Stimulated activated CD8-positive, alpha-beta memory T cell treated with anti-CD3 and anti-CD28 coated beads, Interleukin-12 subunit alpha, Interleukin-12 subunit beta, amount 100 ng/mL, for 24 hours (primary cell): ENCODE results near the gene BHLHE23.

Experiments used
- DNase-seq: peaks from one replicate; pipeline ENCODE4 v3.0.0-alpha.2; 2020; ENCODE audit errors: extremely low read depth

The BHLHE23 gene

DNA sequence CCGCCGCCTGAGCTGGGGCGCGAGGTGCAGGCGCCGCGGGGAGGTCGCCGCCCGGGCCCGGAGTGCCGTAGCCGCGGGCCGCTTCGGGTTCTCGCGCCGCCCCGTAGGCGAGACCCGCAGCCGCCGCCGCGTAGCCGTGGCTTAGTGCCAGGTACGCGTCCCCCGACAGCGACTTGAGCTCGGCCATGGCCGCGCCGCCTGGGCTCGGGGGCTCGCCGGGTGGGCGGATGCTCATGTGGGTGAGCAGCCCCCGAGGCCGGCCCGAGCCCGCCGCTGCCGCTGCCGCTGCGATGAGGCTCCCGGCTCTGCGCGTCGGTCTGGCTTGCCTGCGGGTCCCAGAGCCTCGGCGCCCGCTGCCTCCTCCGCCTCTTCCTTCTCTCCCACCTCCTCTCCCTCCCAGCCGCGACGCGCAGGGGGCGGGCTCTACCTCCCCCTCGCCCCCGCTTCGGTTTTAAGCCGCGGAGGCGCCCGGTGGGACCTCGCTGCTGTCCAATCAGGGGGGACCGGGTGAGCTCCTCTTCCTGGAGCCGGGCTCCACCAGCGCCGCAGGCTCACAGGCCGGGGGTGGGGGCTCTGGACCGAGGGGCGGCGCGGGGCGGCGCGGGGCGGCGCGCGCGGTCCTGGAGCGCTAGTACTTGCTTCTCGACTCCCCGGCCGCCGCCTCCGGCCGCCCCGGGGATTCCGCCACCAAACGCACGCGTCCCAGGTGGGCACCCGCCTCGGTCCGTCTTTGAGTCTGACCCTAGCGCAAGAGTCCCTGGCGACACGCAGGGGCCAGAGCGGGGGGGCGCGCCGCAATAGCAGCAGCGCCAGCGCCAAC, at the start of gene BHLHE23:
BHLHE23 (minus strand) TSS at position 425 of the 820 bp plus-strand sequence; CDS start at position 235, 190 bp downstream.
- DNase-seq = no peak

DNA sequence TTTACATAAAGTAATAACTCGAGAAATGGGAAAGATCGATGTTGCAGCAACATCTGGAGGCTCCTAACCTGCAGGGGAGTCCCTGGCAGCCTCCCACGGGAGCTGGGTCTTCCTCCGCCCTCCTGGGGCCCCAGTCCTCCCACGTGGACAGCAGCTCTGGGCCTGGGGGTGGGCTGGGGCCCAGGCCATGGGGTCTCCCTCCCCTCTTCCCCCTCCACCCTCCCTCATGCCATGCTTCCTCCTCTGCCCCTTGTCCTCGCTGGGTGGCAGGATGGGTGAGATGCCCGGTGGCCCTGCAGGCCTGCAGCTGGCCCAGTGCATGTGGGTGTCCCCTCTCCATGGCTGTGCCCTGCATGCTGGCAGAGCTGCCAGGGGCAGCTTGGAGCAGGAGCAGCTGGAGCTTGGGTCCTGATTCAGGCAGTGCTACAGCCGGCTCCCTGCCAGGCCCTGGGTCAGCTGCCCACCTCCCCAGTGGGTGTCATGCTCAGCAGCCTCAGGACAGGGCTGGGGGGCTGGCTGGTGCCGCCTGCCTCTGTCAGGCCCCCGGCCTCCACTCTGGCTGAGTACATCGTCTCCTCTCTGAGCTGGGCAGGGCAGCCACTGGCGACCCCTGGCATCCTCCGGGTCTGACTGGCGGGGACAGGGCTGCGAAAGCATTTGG, 48.9 kb upstream of the BHLHE23 start:
- DNase-seq = no peak

DNA sequence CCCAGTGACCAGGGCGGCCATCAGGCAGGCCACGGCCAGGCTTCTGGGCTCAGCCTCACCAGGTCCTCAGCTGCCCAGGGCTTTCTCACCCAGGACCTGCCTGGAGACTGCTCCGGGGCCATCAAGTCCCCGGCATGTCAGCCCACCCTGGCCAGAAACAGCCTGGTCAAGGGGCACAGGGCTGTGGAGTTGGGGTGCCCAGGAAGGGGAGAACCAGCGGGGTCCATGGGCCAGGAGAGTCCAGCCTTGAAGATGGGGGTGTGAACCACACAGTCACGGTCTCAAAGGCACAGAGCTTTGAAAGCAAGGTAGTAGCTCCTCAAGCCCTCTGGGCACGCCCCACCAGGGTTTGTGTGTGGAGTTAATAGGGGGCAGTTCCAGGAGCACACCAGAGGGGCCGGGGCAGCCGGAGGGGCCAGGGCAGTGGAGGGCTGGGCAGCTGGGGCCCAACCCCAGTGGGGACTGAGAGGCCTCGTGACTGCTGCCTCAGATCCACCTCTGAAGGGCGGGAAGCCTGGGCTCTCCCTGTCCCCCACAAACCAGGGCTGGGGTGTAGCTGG, 48.0 kb upstream of the BHLHE23 start:
- DNase-seq = no peak

DNA sequence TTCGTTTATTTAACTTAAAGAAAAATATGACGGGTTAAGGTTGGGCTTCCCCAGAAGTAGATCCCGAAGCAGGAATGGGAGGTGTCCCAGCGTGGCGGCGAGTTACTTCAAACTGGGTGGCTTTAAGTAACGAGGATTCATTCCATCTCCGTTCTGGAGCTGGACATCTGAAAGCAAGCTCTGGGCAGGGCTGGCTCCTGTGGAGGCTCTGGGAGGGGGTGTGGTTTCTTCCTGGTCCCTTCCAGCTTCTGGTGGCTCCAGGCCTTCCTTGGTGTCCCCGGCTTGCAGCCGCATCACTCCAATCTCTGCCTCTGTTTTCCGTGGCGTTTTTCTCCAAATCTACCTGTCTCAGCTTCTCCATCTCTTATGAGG, 47.3 kb upstream of the BHLHE23 start:
- DNase-seq = no peak

- DNase-seq = no peak
Measured at GRCh38 chr20:63053432-63054102, 46.8 kb upstream of the BHLHE23 start.

DNA sequence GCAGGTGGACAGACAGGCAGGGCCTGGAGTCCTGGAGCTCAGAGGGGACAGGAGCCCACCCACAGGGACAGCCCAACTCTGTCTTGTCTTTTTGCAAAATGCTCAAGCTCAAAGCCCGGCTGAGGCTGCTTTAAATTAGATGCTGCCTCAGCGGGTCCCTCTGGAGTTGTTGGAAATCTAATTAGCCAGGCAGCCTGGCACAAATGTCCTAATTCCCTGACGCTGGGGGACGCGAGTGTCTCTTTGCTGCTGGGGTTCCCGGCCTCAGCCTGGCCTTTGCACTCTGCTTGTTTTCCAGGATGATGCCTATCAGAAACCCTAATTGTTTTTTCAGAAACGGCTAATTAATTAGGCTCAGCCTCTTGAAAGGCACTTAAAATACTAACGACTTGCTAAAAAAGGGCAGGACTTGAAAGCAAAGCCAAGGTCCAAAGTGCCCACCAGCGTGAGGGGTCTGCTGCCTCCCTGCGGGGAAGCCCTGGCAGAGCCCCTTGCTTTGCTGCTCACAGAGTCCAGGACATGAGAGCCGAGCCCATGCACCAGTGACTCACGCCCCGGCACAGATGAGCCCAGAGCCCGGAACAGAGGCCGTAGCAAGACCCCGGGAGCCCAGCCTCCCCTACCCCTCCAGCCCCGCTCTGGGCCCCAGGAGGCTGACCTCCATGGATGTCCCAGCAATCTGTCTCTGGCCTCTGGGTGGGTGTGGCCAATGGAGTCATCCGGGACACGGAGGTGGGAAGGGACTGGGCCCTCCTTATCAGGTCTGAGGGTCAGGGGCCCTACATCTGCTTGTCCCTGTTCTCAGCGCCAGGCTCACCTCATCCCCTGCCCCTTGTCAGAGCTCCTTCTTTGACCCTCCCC, 46.0 kb upstream of the BHLHE23 start:
- no peak for DNase-seq

DNA sequence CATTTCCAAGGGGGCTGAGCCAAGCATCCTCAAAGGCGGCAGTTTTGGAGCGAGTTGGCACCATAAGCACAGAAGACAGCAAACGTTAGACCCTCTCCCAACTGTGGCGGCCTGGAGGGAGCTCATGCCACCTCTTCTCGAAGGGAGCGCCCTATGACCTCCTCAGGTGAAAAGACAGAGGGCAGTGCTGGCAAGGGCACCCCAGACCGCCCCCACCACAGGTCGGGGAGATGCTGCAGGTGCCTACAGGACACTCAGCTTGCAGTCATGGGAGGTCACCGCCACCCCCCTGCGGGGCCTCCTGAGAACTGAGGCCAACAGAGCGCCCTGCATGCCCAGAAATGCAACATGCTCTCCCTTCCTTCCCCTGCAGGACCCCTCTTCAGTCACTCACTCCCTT, 45.1 kb upstream of the BHLHE23 start:
- DNase-seq = no peak

DNA sequence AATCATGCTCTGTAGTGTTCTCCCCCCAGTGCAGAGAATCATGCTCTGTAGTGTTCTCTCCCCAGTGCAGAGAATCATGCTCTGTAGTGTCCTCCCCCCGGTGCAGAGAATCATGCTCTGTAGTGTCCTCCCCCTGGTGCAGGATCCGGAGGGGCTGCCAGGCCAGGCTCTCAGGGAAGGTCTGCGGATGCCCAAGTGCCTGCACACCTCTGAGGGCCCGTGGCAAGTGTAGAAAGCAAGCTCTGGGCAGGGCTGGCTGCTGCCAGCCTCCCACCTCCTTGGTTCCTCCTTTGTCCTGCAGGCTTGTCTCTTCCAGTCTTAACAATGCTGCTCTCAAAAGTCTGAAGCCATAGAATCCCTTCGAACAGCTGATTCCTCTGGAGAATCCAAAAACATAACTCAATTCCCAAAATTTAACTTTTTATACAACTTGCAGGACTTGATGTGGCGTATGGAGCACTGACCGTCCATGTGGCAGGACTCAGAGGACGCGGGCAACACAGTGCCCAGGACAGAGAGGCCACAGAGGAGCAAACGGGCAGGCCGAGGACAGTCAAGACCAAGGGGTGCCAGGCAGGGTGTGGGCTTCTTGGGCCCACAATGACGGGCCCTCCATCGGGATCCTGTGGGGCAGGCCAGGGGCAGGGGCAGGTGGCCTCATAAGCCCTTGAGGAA, 44.6 kb upstream of the BHLHE23 start:
- DNase-seq = no peak

DNA sequence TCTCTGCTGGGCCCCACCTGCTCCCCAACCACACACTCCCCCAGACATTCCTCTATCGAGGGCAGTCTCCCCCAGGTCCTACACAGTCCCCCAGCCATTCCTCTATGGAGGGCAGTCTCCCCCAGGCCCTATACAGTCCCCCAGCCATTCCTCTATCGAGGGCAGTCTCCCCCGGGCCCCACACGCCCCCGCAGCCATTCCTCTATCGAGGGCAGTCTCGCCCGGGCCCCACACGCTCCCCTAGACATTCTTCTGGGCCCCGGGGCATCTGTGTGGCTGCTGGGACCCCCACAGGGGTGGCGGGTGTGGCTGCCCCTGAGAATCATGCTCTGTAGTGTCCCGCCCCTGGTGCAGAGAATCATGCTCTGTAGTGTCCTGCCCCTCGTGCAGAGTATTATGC, 43.6 kb upstream of the BHLHE23 start:
- DNase-seq = no peak

GRCh38 chr20:63049561-63050221, 42.9 kb upstream of the BHLHE23 start:
- DNase-seq = no peak

DNA sequence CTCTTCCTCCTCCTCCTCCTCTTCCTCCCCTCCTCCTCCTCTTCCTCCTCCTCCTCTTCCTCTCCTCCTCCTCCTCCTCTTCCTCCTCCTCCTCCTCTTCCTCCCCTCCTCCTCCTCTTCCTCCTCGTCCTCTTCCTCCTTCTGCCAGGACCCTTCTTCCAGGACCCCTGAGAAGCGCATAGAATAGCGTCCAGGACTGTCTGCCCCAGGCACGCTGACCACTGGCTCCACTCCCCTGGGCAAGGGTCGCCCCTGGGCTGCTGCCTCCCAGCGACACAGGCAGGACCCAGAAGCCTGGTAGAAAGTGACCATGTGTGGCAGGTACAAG, 42.4 kb upstream of the BHLHE23 start:
- DNase-seq = no peak

- DNase-seq = no peak
Measured at GRCh38 chr20:63048516-63049190, 41.9 kb upstream of the BHLHE23 start.

GRCh38 chr20:63047946-63048345, 41.2 kb upstream of the BHLHE23 start:
- DNase-seq = no peak

DNA sequence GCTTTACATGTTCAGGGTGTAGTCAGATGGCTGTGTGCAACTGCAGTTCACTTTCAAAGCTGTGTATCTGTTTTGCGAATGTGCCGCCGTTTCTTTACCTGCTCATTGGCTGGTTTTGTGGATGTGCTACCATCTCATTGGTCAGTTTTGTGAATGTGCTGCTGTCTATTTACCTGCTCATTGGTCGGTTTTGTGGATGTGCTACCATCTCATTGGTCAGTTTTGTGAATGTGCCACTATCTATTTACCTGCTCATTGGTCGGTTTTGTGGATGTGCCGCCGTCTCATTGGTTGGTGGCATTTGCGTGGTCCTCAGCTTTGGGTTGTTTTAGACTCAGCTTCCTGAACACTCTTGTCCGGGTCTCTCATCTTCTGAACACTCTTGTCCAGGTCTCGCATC, 40.5 kb upstream of the BHLHE23 start:
- DNase-seq = no peak

DNA sequence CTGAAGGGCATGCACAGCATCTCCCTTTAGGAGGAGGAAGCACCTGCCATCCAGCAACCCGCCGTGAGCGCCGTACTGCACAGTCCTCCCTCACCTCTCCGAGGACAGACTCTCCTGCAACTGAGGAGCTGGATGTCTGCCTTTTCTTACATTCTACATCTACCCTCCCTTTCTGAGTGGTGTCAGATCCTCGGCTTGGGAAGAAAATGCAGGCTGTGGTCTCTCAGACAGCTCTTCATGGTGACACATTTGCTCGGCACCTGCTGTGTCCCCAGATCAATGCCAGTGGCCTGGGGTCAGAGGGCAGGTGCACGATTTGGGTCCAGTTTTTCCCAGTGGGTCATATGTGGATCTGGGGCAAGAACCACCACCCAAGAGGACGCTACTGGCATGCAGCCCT, 40.1 kb upstream of the BHLHE23 start:
- DNase-seq = no peak

DNA sequence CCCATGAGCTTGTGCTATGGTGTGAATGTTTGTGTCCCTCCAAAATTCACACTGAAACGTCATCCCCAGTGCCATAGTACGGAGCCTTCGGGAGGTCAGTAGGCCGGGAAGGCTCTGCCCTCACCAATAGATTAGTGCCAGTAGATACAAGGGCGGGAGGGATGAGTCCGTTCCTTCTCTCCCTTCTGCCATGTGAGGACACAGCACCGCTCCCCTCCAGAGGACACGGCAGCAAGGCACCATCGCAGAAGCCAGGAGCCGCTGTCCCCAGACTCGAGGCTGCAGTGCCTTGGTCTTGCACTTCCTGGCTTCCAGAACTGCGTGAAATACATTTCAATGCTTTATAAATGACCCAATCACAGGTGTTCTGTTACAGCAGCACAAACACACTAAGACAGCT, 39.2 kb upstream of the BHLHE23 start:
- DNase-seq = no peak

GRCh38 chr20:63045401-63045800, 38.6 kb upstream of the BHLHE23 start:
- no peak for DNase-seq

GRCh38 chr20:63044605-63045004, 37.8 kb upstream of the BHLHE23 start:
- no peak for DNase-seq

GRCh38 chr20:63044204-63044600, 37.4 kb upstream of the BHLHE23 start:
- no peak for DNase-seq
